Testis (tissue), 3 donors: ENCODE data around the gene KIAA0232. TPM values are rescaled to one million over a fixed set of nuclear protein-coding genes. Genes with fewer than 3 reads are reported as not detected.

Experiments
- DNase-seq: peaks from one replicate; pipeline ENCODE4 v3.0.0-alpha.2; 2019
- H3K27ac ChIP-seq, 2 donors: fragments of 200-600 bp; sonication (generic); one replicate each; pipeline ENCODE4 v1.5.1; 2019
- H3K27me3 ChIP-seq: fragments of 200-600 bp; sonication (generic); one replicate; pipeline ENCODE4 v1.5.1; 2019
- H3K36me3 ChIP-seq: fragments of 200-600 bp; sonication (generic); one replicate; pipeline ENCODE4 v1.5.1; 2017; ENCODE audit warnings: low read depth; ENCODE audit errors: missing control alignments
- H3K4me1 ChIP-seq: fragments of 200-600 bp; sonication (generic); one replicate; pipeline ENCODE4 v1.5.1; 2019
- H3K4me3 ChIP-seq, 2 donors: fragments of 200-600 bp; sonication (generic); one replicate each; pipeline ENCODE4 v1.5.1; 2017 to 2019
- H3K9me3 ChIP-seq: fragments of 200-600 bp; sonication (generic); one replicate; pipeline ENCODE4 v1.5.1; 2017
- POLR2A ChIP-seq: fragments of 450-650 bp; IDR thresholded peaks from one replicate; pipeline ENCODE4 v1.6.1; 2017; ENCODE audit warnings: antibody characterized with exemption, mild to moderate bottlenecking, moderate library complexity
- WGBS, 2 donors: methylation state at CpG; one replicate each; pipeline ENCODE4 v1.1.5; 2018; 5-methylcytosine and 5-hydroxymethylcytosine counted together
- intact Hi-C: fragments of 100-400 bp; cut with DNase I; formaldehyde crosslinking; loops from one replicate; pipeline ENCODE4 v1.15.1; 2023; ENCODE audit warnings: low total_unique reads
- polyA plus RNA-seq: library from polyadenylated mRNA; stranded (reverse); fragments of 350-450 nt; fragmentation: Illumina TruSeq; extraction: RNeasy Lipid Tissue Mini Kit (QIAGEN cat#74804); gene quantifications from one replicate; pipeline ENCODE4 v1.2.3, GENCODE V29; 2014; ENCODE audit warnings: low read depth, low replicate concordance; ENCODE audit not compliant: insufficient read depth
- total RNA-seq, 2 donors: library from RNA; depleted of rRNA; stranded (reverse); fragments of >200 nt; gene quantifications; one replicate each; pipeline ENCODE4 v1.2.3, GENCODE V29; 2016
- TF ChIP-seq, protein P1 (sequence below), 3 experiments: fragments of 450-650 bp in 2 of 3; fragments of 200-600 bp in 1 of 3; sonication (generic) in 1 of 3; IDR thresholded peaks; one replicate each; pipeline ENCODE4 v1.5.1; 2016 to 2019; ENCODE audit warnings: antibody characterized with exemption in 3 of 3, mild to moderate bottlenecking in 2 of 3, moderate library complexity in 1 of 3

The KIAA0232 gene
- total and polyA plus RNA-seq, 3 donors from 2014 or later = 22.7 to 48.0 (median 47.9) TPM

DNA sequence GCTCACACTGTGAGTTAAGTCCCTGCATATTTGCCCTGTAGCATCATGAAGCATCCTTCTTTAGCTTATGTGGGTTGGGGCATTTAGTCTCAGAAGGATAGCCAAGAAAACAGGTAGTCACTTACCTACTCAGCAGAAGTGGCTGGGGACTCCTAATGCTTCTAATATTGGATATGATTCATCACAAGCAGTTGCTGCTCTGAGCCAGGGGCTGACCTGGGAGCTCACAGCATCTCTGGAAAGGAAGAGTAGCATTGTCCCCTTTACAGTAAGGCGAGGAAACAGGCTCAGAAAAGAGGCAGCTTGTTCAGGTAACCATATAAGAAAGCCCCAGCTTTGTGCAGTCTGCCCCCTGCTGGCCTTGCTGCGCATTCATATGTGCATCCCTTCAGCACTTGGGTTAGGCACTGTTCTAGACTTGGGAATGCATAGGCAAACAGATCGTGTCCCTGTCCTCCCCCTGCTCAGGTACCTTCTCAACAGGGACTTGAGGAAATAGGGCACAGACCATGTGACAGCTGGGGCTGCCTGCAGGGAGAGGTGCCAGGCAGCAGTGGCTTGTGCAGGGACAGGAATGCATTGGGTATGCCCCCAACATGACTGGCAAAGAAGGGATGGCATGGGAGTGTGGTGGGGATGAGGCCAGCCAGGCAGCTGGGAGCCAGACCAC, 91.4 kb downstream of the KIAA0232 start:
- Histone ChIP-seq H3K36me3 (no peaks in the 10 kb centered on the region), H3K27ac (no peak overlapping the region), H3K4me3 (no peak overlapping the region), H3K27me3 (no peaks in the 10 kb centered on the region), H3K4me1 (no peaks in the 10 kb centered on the region), H3K9me3 (no peaks in the 10 kb centered on the region)
- intact Hi-C loops = loop anchor here (5.0 kb wide), 1 partner anchor 152 kb away; no protein-coding TSS in a partner anchor
- DNase-seq = peak; percentile 85
- 68 to 70% methylated on average over 3 of the region's 3 CpGs for WGBS, 2 donors
- TF ChIP-seq, protein P1, sequence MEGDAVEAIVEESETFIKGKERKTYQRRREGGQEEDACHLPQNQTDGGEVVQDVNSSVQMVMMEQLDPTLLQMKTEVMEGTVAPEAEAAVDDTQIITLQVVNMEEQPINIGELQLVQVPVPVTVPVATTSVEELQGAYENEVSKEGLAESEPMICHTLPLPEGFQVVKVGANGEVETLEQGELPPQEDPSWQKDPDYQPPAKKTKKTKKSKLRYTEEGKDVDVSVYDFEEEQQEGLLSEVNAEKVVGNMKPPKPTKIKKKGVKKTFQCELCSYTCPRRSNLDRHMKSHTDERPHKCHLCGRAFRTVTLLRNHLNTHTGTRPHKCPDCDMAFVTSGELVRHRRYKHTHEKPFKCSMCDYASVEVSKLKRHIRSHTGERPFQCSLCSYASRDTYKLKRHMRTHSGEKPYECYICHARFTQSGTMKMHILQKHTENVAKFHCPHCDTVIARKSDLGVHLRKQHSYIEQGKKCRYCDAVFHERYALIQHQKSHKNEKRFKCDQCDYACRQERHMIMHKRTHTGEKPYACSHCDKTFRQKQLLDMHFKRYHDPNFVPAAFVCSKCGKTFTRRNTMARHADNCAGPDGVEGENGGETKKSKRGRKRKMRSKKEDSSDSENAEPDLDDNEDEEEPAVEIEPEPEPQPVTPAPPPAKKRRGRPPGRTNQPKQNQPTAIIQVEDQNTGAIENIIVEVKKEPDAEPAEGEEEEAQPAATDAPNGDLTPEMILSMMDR (IDR thresholded peaks at IDR 0.05) = peak; percentile 75 to 87 (median 85)
- no peak for TF ChIP-seq POLR2A

DNA sequence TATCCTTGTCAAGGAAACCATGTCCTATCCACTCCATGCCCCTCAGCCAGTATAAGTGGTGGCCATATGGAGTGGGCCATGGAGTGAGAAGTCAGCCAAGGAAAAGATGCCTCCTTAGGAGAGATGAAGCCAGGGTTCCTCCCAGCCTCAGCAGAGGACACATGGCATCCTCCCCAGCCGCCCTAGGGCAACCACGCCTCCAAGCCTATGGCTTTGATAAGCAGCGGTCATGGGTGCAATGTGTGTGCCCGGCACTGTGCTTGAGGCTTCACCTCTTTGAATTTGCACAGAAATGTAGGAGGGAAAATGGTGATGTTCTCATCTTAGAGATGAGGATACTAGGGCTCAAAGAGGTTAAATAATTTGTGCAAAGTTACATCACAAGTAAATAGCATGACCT, 92.5 kb downstream of the KIAA0232 start:
- intact Hi-C loops = loop anchor here (5.0 kb wide), 1 partner anchor 153 kb away; no protein-coding TSS in a partner anchor
- TF ChIP-seq POLR2A = no peak
- TF ChIP-seq, protein P1 (IDR thresholded peaks at IDR 0.05) = no peak
- H3K27ac ChIP-seq = no peak overlapping the region
- no peak overlapping the region for H3K4me3 ChIP-seq
- 88 to 100% methylated on average over 3 to 4 of the region's 4 CpGs for WGBS, 2 donors
- no peaks in the 10 kb centered on the region for H3K4me1 ChIP-seq
- no peak for DNase-seq
- no peaks in the 10 kb centered on the region for H3K36me3 ChIP-seq
- H3K27me3 ChIP-seq = no peaks in the 10 kb centered on the region
- no peaks in the 10 kb centered on the region for H3K9me3 ChIP-seq

DNA sequence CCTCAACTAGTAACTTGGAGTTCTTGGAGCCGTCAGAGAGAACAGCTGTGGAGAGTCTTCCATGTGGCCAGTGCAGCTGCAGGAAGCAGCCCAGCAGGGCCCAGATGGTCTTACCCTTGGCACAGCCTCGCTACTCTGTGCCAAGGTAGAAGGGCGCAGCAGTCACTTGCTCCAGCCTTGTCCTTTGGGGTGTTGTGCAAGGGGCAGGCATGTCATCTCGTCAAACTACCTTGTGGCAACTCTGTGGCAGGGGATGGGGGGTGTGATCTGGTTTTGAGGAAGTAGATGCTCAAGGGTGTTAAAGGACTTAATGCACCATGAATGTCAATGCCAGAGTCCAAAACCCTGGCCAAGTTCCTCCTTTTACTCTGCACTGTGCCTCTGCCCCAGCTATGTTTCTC, 92.9 kb downstream of the KIAA0232 start:
- DNase-seq = no peak

DNA sequence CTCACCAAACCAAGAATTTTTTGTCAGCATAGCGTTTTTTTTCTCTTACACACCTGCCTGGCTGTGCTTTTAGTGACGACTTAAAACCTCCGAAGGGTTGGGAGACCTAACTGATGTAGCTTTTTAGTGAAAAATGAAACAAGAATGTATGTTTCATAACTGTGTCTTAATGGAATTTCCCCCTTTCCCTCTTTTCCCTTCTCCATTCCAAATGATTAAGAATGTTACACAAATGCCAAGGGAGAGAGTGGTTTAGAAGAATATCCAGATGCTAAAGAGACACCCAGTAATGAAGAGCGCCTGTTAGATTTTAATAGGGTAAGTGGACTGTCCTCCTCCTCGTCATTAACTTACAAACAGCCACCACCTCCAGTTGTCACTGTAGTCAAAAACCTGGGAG, 93.9 kb downstream of the KIAA0232 start:
- Histone ChIP-seq H3K4me3 (no peak overlapping the region), H3K27me3 (no peaks in the 10 kb centered on the region), H3K9me3 (no peaks in the 10 kb centered on the region), H3K4me1 (no peaks in the 10 kb centered on the region), H3K36me3 (no peaks in the 10 kb centered on the region), H3K27ac (no peak overlapping the region)
- no peak for DNase-seq
- TF ChIP-seq, protein P1 (IDR thresholded peaks at IDR 0.05) = no peak
- no peak for TF ChIP-seq POLR2A
- intact Hi-C loops = no loop called here
- WGBS, 2 donors = 92 to 94% methylated on average over 5 of the region's 5 CpGs

More for the DNA sequence above, 92.9 kb downstream of the KIAA0232 start:
- intact Hi-C loops = no loop called here
- Histone ChIP-seq H3K27me3 (no peaks in the 10 kb centered on the region), H3K4me3 (no peak overlapping the region), H3K27ac (no peak overlapping the region), H3K4me1 (no peaks in the 10 kb centered on the region), H3K9me3 (no peaks in the 10 kb centered on the region), H3K36me3 (no peaks in the 10 kb centered on the region)
- 58 to 77% methylated on average over 3 to 4 of the region's 4 CpGs for WGBS, 2 donors
- TF ChIP-seq POLR2A = no peak
- TF ChIP-seq, protein P1 (IDR thresholded peaks at IDR 0.05) = no peak

DNA sequence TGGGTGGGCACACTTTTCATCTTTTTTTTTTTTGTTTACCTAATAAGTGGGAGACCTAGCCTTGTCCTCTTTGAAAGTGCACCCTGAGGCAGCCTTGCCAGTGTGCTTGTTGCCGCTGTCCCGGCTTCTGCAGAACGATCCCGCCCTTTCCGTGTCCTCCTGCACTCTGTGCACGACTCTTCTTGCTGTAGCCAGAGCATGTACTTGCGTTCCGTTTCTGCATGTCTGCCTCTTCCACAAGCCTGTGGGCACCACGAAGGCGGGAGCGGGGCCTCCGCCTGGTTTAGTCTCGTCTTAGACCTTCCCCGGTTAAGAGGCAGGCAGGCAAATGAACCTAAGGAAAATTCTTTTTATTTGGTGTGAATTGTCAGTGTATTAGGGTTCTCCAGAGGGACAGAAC, 94.5 kb downstream of the KIAA0232 start:
- TF ChIP-seq, protein P1 (IDR thresholded peaks at IDR 0.05) = no peak
- no peak for TF ChIP-seq POLR2A
- no peaks in the 10 kb centered on the region for H3K36me3 ChIP-seq
- DNase-seq = no peak
- no peak overlapping the region for H3K4me3 ChIP-seq
- no peaks in the 10 kb centered on the region for H3K9me3 ChIP-seq
- H3K27me3 ChIP-seq = no peaks in the 10 kb centered on the region
- 94 to 96% methylated on average over 14 of the region's 14 CpGs for WGBS, 2 donors
- H3K27ac ChIP-seq = no peak overlapping the region
- intact Hi-C loops = no loop called here
- no peaks in the 10 kb centered on the region for H3K4me1 ChIP-seq
